ENCODE measurements around the gene LHFPL6. TPM values are rescaled to one million over a fixed set of nuclear protein-coding genes. Genes with fewer than 3 reads are reported as not detected.

Gene LHFPL6
- total RNA-seq, 1 donor from 2014 or later: 37.7 TPM

DNA sequence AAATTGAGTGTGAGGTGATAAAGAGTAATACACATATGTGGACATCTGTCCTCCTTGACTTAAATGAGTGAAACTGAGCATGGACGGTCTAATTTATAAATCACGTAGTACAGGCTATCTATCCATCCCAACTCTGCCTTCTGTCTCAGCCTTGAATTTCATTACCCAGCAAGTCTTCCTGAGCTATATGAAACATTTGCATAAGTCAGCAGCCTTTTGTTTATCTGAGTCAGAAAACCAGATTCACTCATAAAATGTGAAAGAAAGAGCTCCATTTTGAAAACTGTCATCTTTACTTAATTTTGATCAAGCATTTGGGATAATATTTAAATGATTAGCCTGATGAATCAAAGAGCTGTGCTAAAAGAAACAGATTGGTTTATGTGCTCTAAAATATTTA is 197.9 kb downstream of the LHFPL6 start:
- Mint-ChIP-seq H3K4me3 (peak overlapping the region; percentile 0), H3K36me3 (ENCODE audit: low read depth) (peaks cover 2% of the 10 kb centered on the region), H3K4me1 (peaks cover 79% of the 10 kb centered on the region), H3K27ac (ENCODE audit: unreplicated experiment) (no peak overlapping the region), H3K9me3 (peaks cover 2% of the 10 kb centered on the region), H3K27me3 (ENCODE audit: low read depth) (no peaks in the 10 kb centered on the region)
- TF ChIP-seq, protein P1, sequence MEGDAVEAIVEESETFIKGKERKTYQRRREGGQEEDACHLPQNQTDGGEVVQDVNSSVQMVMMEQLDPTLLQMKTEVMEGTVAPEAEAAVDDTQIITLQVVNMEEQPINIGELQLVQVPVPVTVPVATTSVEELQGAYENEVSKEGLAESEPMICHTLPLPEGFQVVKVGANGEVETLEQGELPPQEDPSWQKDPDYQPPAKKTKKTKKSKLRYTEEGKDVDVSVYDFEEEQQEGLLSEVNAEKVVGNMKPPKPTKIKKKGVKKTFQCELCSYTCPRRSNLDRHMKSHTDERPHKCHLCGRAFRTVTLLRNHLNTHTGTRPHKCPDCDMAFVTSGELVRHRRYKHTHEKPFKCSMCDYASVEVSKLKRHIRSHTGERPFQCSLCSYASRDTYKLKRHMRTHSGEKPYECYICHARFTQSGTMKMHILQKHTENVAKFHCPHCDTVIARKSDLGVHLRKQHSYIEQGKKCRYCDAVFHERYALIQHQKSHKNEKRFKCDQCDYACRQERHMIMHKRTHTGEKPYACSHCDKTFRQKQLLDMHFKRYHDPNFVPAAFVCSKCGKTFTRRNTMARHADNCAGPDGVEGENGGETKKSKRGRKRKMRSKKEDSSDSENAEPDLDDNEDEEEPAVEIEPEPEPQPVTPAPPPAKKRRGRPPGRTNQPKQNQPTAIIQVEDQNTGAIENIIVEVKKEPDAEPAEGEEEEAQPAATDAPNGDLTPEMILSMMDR (conservative IDR thresholded peaks at IDR 0.05): no peak
- DNase-seq (ENCODE audit: low read depth, low spot score): no peak

DNA sequence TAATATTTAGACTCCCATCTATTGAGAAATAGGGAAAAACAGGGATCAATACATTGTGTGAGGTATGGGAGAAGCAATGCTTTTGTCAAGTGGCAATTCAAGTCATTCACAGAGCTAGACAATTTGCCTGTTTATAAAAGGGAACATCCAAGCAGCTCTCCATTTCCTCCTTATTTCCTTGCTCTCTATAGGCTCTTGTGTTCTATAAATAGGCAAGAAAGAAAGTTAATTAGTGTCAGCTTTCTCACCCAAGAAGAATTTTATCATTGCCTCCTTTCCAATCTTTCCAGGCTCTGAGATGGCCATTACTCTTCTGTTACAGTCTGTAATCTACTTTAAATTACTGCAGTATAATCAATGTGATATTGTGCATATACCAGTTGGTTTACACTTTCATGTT is 199.9 kb downstream of the LHFPL6 start:
- DNase-seq (ENCODE audit: low read depth, low spot score): no peak
- Mint-ChIP-seq H3K27me3 (ENCODE audit: low read depth) (no peaks in the 10 kb centered on the region), H3K27ac (ENCODE audit: unreplicated experiment) (peak overlapping the region; percentile 82), H3K4me3 (no peak overlapping the region), H3K9me3 (peaks cover 4% of the 10 kb centered on the region), H3K4me1 (peaks cover 62% of the 10 kb centered on the region), H3K36me3 (ENCODE audit: low read depth) (peaks cover 2% of the 10 kb centered on the region)
- TF ChIP-seq, protein P1 (conservative IDR thresholded peaks at IDR 0.05): no peak

DNA sequence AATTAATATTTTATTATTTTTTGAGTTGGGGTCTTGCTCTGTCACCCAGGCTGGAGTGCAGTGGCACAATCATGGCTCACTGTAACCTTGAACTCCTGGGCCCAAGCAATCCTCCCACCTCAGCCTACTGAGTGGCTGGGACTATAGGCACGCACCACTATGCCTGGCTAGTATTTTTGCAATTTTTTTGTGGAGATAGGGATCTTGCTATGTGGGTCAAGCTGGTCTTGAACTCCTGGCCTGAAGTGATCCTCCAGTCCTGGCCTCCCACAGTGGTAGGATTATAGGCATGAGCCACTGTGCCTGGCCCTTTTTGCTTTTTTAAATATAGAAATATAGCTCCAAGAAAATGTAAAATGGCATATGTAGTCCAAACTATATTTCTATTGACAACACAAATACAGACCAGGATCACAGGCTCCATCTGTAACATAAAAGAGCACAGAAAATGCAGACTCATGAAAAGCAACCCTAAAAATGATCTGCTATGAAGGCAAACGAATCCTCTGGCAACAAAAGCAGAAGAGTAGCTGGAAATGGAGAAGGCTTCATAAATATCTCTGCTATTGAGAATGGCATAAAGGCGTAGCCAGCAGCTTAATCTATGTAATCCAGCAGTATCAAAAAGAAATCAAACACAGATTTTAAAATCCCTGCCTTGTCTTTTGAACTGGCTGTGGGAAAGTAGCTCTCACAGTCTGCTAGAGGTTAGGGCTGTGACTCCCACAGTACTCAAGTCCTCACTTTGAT is 200.6 kb downstream of the LHFPL6 start:
- Mint-ChIP-seq H3K9me3 (peaks cover 4% of the 10 kb centered on the region), H3K27ac (ENCODE audit: unreplicated experiment) (peak overlapping the region; percentile 82), H3K4me3 (no peak overlapping the region), H3K4me1 (peaks cover 61% of the 10 kb centered on the region), H3K36me3 (ENCODE audit: low read depth) (peaks cover 2% of the 10 kb centered on the region), H3K27me3 (ENCODE audit: low read depth) (no peaks in the 10 kb centered on the region)
- no peak for DNase-seq (ENCODE audit: low read depth, low spot score)
- TF ChIP-seq, protein P1 (conservative IDR thresholded peaks at IDR 0.05): no peak

DNA sequence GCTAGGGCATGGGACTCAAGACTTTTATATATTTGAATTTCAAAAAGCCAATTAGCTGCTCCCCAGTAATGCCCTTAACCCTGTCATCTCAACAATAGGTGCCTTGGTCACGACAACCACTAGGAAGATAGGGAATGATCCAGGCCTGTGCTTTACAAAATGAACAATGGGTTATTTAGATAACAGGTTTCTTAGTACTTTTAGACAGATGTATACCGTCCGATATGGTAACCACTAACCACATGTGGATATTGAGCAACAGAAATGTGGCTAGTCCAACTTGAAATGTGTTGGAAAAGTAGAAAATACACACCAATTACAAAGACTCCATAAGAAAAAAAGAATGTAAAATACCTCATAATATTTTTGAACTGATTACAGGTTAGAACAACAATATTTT is 201.2 kb downstream of the LHFPL6 start:
- Mint-ChIP-seq H3K27ac (ENCODE audit: unreplicated experiment) (no peak overlapping the region), H3K4me1 (peaks cover 59% of the 10 kb centered on the region), H3K4me3 (no peak overlapping the region), H3K27me3 (ENCODE audit: low read depth) (no peaks in the 10 kb centered on the region), H3K9me3 (peaks cover 4% of the 10 kb centered on the region), H3K36me3 (ENCODE audit: low read depth) (peaks cover 2% of the 10 kb centered on the region)
- no peak for DNase-seq (ENCODE audit: low read depth, low spot score)
- TF ChIP-seq, protein P1 (conservative IDR thresholded peaks at IDR 0.05): no peak

GRCh38 chr13:39401046-39401705 is 201.8 kb downstream of the LHFPL6 start:
- Mint-ChIP-seq H3K9me3 (peaks cover 4% of the 10 kb centered on the region), H3K36me3 (ENCODE audit: low read depth) (peaks cover 2% of the 10 kb centered on the region), H3K27me3 (ENCODE audit: low read depth) (no peaks in the 10 kb centered on the region), H3K4me1 (peaks cover 59% of the 10 kb centered on the region), H3K4me3 (no peak overlapping the region), H3K27ac (ENCODE audit: unreplicated experiment) (no peak overlapping the region)
- DNase-seq (ENCODE audit: low read depth, low spot score): no peak
- TF ChIP-seq, protein P1 (conservative IDR thresholded peaks at IDR 0.05): no peak

Data from neural crest cell (in vitro differentiated cells).